Suprapubic skin (tissue), 4 donors: ENCODE measurements around the gene MUC4.

Experiments used
- CTCF ChIP-seq, 2 donors: fragments of 200-600 bp in 1 of 2; fragments of 450-650 bp in 1 of 2; sonication (generic) in 1 of 2; IDR thresholded peaks; one replicate each; pipeline ENCODE4 v1.5.1; 2016 to 2019; ENCODE audit warnings: antibody characterized with exemption in 2 of 2, mild to moderate bottlenecking in 1 of 2, moderate library complexity in 1 of 2
- POLR2A ChIP-seq, 2 donors: fragments of 450-650 bp; IDR thresholded peaks; one replicate each; pipeline ENCODE4 v1.6.1; 2017; ENCODE audit warnings: antibody characterized with exemption in 2 of 2, mild to moderate bottlenecking in 2 of 2, moderate library complexity in 2 of 2
- POLR2AphosphoS5 ChIP-seq, 3 donors: sonication (generic); formaldehyde crosslinking; IDR thresholded peaks; one replicate each; pipeline ENCODE4 v1.6.1; 2017; ENCODE audit warnings: antibody characterized with exemption in 3 of 3

- TF ChIP-seq POLR2AphosphoS5 (IDR thresholded peaks at IDR 0.05) = no peak
- TF ChIP-seq POLR2A (IDR thresholded peaks at IDR 0.05) = no peak
- TF ChIP-seq CTCF (IDR thresholded peaks at IDR 0.05) = no peak
These were observed 42.3 kb upstream of the MUC4 start for GRCh38 chr3:195853996-195854395.
